Astrocyte of the cerebellum (primary cell): Measurements from ENCODE around the gene HRH3.

Experiments used
- DNase-seq: peaks from one replicate; pipeline ENCODE4 v3.0.0-alpha.2; 2011; ENCODE audit warnings: low read depth
- H3K4me3 ChIP-seq: 2 replicates; pipeline ENCODE4 v1.5.1; 2011; ENCODE audit warnings: mild to moderate bottlenecking, low read depth, low read length, moderate library complexity
- CTCF ChIP-seq: IDR thresholded peaks from 2 replicates; pipeline ENCODE4 v1.5.1; 2012; ENCODE audit warnings: low read length, low read depth, moderate library complexity, mild to moderate bottlenecking; ENCODE audit errors: missing control alignments
- in situ Hi-C: cut with HindIII; loops from 2 replicates; pipeline ENCODE4 v1.10.0; 2017; ENCODE audit warnings: low sequenced_read_pairs

The HRH3 gene

GRCh38 chr20:62240020-62240685 lies 20.1 kb upstream of the HRH3 start:
- TF ChIP-seq CTCF: no peak
- H3K4me3 ChIP-seq: no peak overlapping the region
- in situ Hi-C loops: no loop called here
- no peak for DNase-seq

DNA sequence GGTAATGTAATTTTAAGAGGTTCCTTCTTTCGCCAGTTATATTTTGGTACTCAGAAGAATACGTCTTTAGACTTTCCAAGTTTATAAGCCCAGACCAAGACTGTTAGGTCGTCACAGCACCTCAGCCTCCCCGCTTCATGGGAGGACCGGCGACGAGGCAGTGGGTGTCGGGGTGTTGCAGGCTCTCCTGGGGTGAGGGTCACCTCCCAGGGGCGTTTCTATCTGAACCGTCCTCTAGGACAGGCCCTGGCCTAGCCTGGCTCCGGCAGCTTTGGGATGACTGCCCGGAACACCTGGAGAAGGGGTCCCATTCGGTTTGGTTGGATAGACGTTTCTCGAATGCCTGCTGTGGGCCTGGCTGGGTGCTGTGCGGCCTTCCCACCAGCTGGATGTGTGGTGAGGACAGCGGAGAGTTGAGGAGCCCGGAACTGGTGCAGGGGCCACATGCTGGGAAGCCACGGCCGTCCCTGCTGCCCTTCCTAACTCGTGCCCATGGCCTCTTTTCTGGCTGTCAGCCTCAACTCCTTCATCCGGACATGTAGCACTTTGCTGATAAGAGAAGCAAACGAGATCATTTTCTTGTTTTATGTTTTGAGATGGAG lies 19.3 kb upstream of the HRH3 start:
- no peak for DNase-seq
- peak overlapping the region; percentile 64 for H3K4me3 ChIP-seq
- in situ Hi-C loops: no loop called here
- TF ChIP-seq CTCF: no peak

GRCh38 chr20:62238569-62239277 lies 18.6 kb upstream of the HRH3 start:
- H3K4me3 ChIP-seq: peak overlapping the region; percentile 64
- in situ Hi-C loops: no loop called here
- TF ChIP-seq CTCF: no peak
- no peak for DNase-seq

DNA sequence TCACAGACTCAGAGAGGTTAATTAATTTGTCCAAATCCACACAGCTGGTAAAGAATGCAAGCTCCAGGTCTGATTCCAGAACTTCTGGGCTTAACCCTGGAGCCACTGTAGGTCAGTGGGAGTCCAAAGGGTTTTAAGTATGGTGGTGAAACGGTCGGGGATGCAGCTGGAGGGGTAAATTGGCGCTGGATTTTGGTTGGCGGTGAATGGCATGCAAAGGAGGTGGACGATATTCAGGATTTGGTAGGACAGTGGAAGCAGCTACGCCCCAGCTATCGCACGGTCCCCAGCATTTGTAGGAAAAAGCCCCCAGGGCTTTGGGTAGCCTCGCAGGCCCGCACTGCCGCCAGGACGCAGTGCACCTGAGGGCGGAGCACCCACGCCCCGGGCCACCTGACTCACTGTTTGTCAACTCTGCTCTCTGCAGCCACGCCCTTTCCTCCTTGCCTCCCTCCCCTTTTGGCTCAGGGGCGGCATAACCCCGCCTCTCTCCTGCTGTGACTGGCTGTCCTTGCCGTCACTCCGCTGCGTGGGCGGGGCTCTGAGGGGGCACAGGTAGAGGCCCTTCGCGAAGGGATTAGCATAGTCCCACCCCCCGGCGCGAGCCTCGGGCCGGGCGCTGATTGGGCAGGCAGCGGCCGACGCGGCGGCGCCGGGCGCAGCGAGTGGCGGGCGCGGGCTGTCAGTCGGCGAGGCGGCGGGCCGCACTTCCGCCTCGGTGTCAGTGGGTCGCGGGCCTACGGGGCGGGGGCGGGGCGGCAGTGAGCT lies 17.9 kb upstream of the HRH3 start, which contains the start of gene OSBPL2:
OSBPL2 (plus strand) TSS at position 721 of the 768 bp plus-strand sequence. CDS start 17,664 bp downstream, outside the sequence.
- peak within 1 kb of the TSS; percentile 64 for H3K4me3 ChIP-seq
- in situ Hi-C loops: no loop called here
- TF ChIP-seq CTCF: no peak
- DNase-seq: peak; percentile 87

GRCh38 chr20:62237514-62237800 lies 17.4 kb upstream of the HRH3 start:
- peak overlapping the region; percentile 48 for H3K4me3 ChIP-seq

More at GRCh38 chr20:62237514-62237800, 17.4 kb upstream of the HRH3 start:
- in situ Hi-C loops: no loop called here
- DNase-seq: no peak
- TF ChIP-seq CTCF: no peak
